HG03457 (cell line): ENCODE results near the gene NME4.
A peak's percentile ranks its signal among the peaks of the same experiment; 100 is the strongest.

Experiments
- ATAC-seq: cut with Tn5 transposase; IDR thresholded peaks from one replicate; pipeline ENCODE4 v1.9.1; 2021; ENCODE audit warnings: moderate number of reproducible peaks; ENCODE audit not compliant: unreplicated experiment

The NME4 gene

DNA sequence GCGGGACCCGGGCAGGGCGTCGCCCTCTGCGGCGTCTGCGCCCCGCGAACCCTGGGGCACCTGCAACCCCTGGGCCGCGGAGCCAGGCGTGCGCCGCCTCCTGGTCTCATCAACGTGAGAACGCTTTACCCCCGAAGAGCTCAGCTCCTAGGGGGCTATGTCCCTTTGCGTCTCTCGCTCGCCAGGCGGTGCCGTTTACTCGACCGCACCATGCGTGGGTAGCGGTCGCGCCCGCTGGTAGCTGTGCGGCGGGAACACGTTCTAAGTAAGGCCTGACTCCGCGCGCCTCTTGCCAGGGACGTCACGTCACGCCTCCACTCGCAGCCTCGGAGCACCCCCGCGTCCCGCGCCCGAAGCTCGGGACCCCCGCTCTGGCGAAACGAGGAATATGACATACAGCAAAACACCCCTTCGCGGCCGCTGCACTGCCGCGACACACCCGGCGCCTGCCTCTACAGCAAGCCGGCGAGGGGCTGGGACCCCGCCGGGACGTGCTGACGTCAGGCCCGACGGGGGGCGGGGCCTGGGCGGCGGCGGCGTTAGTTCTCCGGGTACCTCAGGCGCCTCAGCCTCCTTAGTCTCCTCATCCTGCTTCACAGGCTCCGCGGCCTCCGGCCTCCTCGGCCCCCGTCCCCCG lies 28.2 kb downstream of the NME4 start, which contains the start of gene RAB11FIP3:
Gene RAB11FIP3, plus strand, starts transcription at position 568 of the 637 bp plus-strand sequence. CDS start 358 bp downstream, outside the sequence.
- ATAC-seq: peak; percentile 58

DNA sequence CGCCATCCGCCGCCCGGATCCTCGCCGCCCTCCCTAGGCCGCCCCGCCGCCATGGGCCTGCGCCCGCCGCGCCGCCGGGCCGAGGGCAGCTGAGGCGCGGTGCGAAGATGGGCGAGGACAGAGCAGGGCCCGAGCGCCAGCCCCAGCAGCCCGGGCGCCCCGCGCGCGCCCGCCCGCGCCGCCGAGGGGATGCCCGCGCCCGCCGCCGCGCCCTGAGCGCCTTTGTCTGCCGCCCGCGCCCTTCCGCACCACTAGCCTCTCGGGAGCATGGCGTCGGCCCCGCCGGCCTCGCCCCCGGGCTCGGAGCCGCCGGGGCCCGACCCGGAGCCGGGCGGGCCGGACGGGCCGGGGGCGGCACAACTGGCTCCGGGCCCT lies 28.7 kb downstream of the NME4 start:
- peak; percentile 11 for ATAC-seq

DNA sequence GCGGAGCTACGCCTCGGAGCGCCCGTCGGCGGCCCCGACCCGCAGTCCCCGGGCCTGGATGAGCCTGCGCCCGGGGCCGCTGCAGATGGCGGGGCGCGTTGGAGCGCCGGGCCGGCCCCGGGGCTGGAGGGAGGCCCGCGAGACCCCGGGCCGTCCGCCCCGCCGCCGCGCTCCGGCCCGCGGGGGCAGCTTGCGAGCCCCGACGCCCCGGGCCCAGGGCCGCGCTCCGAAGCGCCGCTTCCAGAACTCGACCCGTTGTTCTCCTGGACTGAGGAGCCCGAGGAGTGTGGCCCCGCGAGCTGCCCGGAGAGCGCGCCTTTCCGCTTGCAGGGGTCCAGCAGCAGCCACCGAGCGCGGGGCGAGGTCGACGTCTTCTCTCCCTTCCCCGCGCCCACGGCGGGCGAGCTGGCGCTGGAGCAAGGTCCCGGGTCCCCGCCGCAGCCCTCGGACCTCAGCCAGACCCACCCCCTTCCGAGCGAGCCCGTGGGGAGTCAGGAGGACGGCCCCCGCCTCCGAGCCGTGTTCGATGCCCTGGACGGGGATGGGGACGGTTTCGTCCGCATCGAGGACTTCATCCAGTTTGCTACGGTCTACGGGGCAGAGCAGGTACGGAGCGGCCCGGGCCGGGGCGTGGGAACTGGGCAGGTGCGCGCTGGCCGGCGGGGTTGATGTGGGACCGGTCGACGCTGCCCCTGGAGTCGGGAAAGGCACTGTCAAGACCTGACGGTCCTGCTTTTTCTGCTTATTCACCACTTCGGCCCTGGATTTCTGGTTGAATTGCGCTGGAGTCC lies 29.3 kb downstream of the NME4 start:
- ATAC-seq: no peak

DNA sequence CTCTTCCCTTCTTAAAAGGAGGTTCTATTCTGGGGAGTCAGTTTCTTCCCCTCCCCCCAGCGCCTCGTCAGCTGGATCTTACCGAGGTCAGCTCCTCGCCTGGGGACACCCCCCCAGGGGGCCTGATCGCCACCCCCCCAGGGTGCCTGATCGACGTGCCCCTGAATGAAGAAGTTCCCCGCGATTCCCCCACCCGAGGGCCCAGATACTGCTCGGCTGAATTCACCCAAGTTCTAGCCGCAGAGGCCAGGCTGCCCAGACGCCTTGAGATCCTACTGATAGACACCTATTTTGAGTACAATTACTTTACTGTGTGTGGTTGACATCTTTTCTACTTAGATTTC lies 29.9 kb downstream of the NME4 start:
- ATAC-seq: no peak

DNA sequence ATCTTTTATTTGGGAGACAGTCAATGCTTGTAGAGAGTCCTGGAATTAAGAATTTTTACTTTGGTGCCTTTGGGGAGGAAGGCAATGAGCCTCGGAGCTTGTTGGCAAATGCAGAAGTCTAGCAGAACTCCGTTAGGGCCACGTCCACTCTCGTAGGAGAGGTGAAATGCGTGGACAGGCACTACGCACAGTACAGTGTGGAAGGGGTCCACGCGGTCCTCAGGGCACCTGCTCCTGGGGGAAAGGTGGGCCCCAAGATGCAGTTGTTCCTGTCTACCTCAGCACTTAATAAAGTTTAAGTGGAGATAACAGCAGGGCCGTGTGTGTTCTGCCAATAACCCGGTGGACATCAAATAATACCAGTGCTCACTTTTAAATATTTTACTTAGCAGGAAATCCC lies 30.3 kb downstream of the NME4 start:
- no peak for ATAC-seq

DNA sequence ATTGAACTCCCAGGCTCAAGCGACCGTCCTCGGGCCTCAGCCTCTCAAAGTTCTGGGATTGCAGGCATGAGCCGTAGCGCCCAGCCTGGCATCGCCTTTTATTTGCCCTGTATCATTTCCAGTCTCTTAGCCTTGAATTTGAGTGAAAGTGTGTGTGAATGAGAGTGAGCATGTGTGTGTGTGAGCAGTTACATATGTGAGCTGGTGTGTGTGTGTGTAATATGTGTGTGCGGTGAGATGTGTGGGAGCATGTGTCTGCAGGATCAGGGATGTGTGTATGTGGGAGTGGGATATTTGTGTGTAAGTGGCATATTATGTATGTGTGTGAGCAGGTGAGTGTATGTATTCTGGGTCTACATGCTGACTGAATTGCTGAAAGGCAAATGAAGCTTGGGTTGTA lies 33.9 kb downstream of the NME4 start:
- no peak for ATAC-seq

DNA sequence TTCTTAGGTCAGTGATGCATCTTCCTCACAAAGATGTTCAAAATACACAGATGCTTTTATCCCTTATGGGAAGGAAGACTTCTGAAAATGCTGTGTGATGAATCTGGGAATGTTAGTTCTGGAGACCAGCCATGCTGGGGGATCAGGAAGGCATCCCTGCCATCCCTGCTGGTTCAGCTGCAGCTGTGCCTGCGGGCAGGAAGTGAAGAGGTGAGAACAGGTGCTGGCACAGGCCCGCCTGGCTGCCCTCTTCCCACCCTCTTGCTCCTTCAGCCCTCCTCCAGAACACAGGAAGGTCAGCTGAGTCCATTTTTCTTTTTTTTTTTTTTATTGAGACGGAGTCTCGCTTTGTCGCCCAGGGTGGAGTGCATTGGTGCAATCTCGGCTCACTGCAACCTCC lies 43.6 kb downstream of the NME4 start:
- ATAC-seq: no peak

DNA sequence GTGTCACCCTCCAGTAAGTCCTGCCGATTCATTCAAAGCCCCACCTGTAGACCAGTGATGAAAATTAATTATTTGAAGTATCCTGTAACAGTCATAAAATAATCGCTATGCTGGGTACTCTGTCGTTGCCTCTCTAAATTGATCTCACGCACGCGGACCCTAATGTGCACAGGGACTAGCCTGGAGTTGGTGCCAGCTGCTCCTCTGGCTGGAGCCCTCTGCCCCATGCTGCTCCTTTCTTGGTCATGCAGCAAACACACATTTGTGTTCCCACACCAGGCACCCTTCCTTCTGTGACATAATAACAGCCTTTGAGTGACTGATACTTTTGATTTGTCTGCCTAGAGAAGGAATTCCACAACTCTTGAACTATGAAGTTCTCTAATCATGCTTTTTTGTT lies 44.4 kb downstream of the NME4 start:
- no peak for ATAC-seq

- no peak for ATAC-seq
Measured at GRCh38 chr16:442976-443375, 46.0 kb downstream of the NME4 start.

GRCh38 chr16:444027-444426 lies 47.0 kb downstream of the NME4 start:
- ATAC-seq: no peak

DNA sequence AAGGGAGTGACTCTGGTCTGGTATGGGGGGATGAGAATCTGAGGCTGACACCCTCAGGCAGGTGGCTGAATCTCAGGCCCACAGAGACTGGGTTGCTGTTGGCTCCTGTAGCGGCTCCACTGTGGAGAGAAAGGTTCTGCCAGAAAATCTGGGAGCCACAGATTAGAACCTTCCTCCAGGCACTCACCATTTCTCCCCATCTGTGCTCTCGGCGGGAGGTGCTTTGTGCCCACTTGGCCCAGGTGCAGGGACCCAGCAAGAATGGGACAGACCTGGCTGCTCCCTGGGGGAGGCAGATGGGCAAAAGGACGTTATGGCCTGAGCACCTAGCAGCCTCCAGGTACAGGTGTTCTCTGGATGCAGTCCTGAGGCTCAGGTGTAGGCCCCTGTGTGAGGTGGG lies 48.6 kb downstream of the NME4 start:
- no peak for ATAC-seq
